HG03342 (cell line): ENCODE data around the gene OR2J1.
"Not testable (repeated sequence)": the region's sequence is repeated elsewhere in the genome, so short reads cannot be mapped to it uniquely, and the experiment has no call there.

ENCODE experiments used
- ATAC-seq: cut with Tn5 transposase; IDR thresholded peaks from one replicate; pipeline ENCODE4 v1.9.1; 2021; ENCODE audit warnings: mild to moderate bottlenecking, moderate library complexity; ENCODE audit not compliant: unreplicated experiment

Gene OR2J1

DNA sequence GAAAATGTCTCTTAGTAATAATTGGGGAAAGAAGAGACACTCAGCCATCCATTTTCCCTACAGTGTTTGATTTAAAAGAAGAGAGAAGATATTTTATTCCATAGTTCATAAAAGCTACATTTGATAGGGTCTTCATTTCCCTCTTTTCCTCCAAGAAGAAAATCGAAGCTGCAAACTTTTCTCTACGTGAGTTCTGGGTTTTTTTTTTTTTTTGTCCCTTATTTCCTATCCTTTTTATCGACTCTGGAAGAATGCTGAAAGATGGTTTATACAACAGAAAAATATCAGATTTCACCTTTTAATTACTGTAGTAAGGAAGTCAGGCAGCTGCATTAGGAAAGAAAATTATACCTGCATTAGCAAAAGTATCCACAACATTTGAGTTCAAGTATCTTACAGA is at the start of gene OR2J1:
TSS of gene OR2J1 (plus strand) at position 301 of the 400 bp plus-strand sequence. CDS start 1,453 bp downstream, outside the sequence.
- ATAC-seq = no peak

DNA sequence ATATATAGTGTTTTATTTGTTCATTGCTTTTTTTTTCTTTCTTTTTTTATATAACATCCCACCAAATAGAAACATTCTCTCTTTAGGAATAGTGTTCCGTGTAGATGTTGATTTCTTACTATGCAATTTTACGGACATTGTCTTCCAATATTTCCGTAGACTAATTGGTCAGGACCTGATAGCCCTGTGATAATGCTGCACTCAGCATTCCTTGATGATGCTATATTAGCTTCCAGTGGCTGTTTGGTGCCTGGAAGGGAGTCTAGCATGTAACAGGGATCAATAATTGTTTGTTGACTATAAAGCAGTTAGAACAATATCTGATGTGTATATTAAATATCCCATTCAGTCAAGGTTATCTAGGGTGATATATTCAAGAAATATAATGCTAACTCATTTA is 47.6 kb upstream of the OR2J1 start:
- ATAC-seq = no peak

DNA sequence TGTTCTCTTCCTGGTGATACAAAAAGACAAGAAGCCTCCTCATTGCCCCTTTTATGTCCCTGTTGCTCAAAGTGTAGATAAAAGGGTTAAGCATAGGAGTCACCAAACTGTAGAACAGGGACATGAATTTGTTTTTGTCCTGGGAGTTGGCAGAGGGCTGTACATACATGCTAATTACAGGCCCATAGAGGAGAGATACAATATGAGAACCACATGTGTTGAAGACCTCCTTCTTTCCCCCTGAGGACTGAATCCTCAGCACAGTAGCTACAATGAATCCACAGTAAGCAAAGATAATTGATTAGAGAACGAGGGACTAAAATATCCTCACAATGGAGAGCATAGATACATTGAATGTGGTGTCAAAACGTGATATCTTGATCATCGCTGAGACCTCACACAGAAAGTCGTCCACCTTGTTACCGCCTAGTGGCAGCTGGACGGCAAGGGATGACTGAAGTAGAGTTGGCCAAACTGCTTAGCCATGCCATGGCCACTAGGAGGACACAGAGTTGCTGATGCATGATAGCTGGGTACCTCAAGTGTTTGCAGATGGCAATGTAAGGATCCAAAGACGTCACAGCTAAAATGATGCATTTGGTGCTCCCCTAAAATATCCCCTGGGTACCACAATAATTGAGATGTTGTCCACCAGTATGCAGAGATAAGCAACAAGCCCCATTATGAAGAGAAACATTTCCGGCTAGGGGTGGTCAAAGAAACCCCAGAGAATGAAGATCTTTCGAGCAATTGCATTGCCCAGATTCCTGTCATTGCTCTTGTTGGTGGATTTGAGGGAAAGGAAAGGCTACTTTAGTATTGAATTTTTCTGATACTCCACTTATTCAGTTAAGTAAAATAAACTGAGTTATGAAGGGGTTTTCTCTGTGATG is 27.2 kb upstream of the OR2J1 start:
- ATAC-seq = no peak

GRCh38 chr6:29079203-29079602 is 20.1 kb upstream of the OR2J1 start:
- ATAC-seq = no peak

- no peak for ATAC-seq
Observed at GRCh38 chr6:29081312-29081711, 18.0 kb upstream of the OR2J1 start.

GRCh38 chr6:29082457-29082856 is 16.8 kb upstream of the OR2J1 start:
- ATAC-seq = no peak

DNA sequence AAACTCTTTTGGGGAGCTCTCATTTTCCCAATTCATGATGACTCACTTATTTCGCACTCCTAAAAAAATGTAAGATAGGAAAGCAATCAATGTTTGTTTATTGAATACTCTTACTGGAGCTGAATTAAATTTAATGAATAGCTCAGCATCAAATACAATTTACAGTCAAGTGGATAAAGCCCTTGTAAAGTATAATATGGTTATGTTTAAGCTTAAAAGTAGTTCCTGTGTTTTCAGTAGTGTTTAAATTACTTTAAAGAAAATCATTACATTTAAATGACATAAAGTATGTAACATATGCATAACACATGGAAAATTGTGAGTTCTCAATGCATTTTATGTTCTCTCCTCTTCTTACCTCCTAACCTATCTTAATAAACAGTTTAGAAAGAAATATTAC is 12.1 kb upstream of the OR2J1 start, which contains the start of gene OR2B3:
TSS of gene OR2B3 (minus strand) at position 101 of the 400 bp plus-strand sequence. CDS start at position 36, 65 bp downstream.
- no peak for ATAC-seq

- no peak for ATAC-seq
Observed at GRCh38 chr6:29092957-29093356, 6.3 kb upstream of the OR2J1 start.

DNA sequence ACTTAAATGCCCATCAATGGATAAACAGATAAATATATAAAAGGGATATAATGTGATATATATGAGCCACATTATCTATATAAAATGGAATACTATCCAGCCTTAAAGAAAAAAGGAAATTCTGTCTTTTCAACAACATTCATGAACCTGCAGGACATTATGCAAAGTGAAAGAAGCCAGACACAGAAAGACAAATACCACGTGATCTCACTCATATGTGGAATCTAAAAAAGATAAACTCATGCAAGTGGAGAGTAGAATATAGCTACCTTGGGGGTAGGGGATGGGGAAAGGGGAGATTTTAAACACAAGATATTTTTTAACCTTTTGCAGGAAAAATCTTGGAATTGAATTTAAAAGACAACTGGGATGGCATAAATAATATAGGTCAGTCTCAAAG is 1.5 kb upstream of the OR2J1 start:
- ATAC-seq = no peak

- ATAC-seq = no peak
Observed at GRCh38 chr6:29107758-29108157, 8.5 kb downstream of the OR2J1 start, which contains the start of gene OR2J3. Gene OR2J3 (plus strand): TSS chr6:29108058. CDS start chr6:29111891, 3,833 bp downstream.

DNA sequence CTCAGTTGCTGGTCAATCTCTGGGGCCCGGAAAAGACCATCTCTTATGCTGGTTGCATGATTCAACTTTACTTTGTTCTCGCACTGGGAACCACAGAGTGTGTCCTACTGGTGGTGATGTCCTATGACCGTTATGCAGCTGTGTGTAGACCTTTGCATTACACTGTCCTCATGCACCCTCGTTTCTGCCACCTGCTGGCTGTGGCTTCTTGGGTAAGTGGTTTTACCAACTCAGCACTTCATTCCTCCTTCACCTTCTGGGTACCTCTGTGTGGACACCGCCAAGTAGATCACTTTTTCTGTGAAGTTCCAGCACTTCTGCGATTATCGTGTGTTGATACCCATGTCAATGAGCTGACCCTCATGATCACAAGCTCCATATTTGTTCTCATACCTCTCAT is 12.8 kb downstream of the OR2J1 start:
- no peak for ATAC-seq

- not testable (repeated sequence) for ATAC-seq
Observed at GRCh38 chr6:29114964-29115363, 15.7 kb downstream of the OR2J1 start.

DNA sequence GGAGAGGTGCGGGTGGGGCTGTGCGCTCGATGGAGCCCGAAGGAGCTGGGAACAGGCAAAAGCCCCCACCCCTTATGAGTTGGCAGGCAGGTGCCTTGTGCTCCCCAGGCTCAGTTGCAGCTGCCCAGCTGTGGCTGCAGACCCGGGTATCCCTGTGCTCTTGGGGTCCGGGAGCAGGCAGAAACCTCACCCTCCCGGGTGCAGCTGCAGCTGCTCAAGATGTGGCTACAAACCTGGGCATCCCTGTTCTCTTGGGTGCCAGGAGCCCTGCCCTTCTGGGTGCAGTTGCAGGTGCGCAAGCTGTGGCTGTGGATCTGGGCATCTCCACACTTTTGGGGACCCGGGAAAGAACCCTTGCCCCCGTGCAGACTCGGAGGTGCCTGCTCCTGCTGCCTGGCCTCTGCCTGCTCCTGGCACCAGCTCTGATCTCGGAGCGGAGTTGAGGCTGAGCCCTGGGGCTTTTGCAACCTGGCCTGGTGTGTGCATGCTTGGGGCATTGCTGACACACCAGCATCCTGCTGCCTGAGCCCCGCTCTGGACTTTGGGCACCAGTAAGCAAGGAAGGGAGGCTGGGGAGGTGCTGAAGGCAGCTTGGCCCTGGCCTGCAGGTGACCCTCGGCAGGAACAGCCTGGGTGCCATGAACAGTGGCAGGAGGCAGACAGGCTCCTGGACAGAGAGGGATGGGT is 30.2 kb downstream of the OR2J1 start:
- ATAC-seq = no peak

GRCh38 chr6:29130644-29131043 is 31.4 kb downstream of the OR2J1 start:
- no peak for ATAC-seq

GRCh38 chr6:29131691-29132090 is 32.4 kb downstream of the OR2J1 start:
- no peak for ATAC-seq

DNA sequence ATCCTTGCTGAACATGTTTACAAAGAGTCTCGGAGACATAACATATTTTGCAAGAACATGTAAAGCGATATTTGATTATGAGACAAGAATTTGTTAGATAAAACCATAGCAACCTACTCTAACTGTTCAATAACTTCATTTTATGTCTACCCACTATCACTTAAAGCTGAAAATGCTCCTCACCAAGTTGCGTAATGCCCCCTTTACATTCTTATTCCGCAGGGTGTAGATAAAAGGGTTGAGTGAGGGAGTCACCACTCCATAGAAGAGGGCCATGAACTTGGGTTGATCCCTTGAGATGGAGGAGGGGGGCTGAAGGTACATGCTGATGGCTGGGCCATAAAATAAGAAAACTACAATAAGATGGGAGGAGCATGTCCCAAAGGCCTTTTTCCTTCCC is 38.4 kb downstream of the OR2J1 start:
- ATAC-seq = no peak

GRCh38 chr6:29141606-29142005 is 42.3 kb downstream of the OR2J1 start:
- ATAC-seq = no peak

GRCh38 chr6:29142309-29142708 is 43.0 kb downstream of the OR2J1 start:
- ATAC-seq = no peak

GRCh38 chr6:29146179-29146578 is 46.9 kb downstream of the OR2J1 start:
- no peak for ATAC-seq

DNA sequence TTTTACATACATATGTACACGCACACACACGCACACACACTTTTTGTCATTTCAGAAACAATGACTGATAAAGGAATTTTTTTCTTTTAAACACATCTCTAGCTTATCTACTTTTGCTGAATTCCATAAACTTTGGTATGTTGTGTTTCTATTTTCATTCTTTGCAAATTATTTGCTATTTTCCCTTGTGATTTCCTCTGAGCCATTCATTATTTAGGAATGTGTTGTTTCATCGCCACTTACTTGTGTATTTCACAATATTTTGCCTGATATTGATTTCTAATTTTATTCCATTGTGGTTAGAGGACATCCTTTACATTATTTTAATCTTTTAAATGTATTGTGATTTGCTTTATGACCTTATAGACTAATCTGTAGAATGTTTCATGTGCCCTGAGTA is 47.8 kb downstream of the OR2J1 start:
- ATAC-seq = no peak

GRCh38 chr6:29149444-29149843 is 50.2 kb downstream of the OR2J1 start:
- not testable (repeated sequence) for ATAC-seq
